Gastrocnemius medialis (tissue), 4 donors: ENCODE data around the gene MTA1.

Experiments
- CTCF ChIP-seq, 5 experiments: fragments of 450-650 bp in 3 of 5; fragments of 200-600 bp in 2 of 5; sonication (generic) in 2 of 5; IDR thresholded peaks in 4 of 5; conservative IDR thresholded peaks in 1 of 5; 1 replicate in 4 of 5; 2 replicates in 1 of 5; pipeline ENCODE4 v1.5.1; 2016 to 2019; ENCODE audit warnings: antibody characterized with exemption in 5 of 5, mild to moderate bottlenecking in 3 of 5, moderate library complexity in 3 of 5
- POLR2A ChIP-seq, 2 donors: fragments of 450-650 bp; IDR thresholded peaks; one replicate each; pipeline ENCODE4 v1.6.1; 2017; ENCODE audit warnings: antibody characterized with exemption in 2 of 2, mild to moderate bottlenecking in 2 of 2, moderate library complexity in 2 of 2

GRCh38 chr14:105464501-105464900, 44.9 kb downstream of the MTA1 start:
- TF ChIP-seq POLR2A (IDR thresholded peaks at IDR 0.05): no peak
- no peak for TF ChIP-seq CTCF (IDR thresholded peaks at IDR 0.05 in 4 of 5, conservative IDR thresholded peaks at IDR 0.05 in 1 of 5)
